GM19455 (cell line): ENCODE data around the gene TRIM10.

Experiments
- ATAC-seq: cut with Tn5 transposase; IDR thresholded peaks from one replicate; pipeline ENCODE4 v1.9.1; 2021; ENCODE audit not compliant: unreplicated experiment

The TRIM10 gene, protein sequence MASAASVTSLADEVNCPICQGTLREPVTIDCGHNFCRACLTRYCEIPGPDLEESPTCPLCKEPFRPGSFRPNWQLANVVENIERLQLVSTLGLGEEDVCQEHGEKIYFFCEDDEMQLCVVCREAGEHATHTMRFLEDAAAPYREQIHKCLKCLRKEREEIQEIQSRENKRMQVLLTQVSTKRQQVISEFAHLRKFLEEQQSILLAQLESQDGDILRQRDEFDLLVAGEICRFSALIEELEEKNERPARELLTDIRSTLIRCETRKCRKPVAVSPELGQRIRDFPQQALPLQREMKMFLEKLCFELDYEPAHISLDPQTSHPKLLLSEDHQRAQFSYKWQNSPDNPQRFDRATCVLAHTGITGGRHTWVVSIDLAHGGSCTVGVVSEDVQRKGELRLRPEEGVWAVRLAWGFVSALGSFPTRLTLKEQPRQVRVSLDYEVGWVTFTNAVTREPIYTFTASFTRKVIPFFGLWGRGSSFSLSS

DNA sequence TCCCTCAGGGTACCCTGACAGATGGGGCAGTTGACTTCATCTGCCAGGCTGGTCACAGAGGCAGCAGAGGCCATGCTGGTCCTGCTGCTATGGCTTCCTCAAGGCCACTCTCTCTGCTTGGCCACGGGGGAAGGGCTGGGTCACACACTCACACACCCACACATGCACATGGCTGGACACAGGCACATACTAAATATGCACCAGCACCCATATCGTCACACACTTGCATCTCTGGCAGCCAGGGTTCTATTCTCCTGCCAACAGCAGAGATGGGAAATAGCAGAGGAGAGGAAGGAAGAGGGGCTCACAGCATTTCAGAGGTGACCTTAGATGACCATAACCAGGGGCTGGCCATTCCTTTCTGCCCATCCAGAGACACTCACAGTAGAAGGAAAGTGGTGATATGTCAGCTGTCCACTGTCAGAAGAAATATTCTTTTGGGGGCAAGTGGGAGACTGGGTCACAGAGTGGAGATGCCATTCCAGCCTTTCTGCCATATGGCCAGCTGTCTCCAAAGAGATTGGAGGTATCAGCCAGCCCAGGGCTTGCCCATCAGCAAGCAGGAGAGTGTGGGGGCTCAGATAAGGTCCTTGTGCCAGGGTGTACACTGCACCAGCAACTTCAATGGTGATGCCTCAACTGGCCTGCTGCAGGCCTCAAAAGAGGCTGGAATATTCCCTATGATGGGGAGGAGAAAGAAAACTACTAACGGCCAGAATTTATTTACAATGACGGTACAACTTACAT lies at the start of gene TRIM10:
TSS of gene TRIM10 (minus strand) at position 427 of the 747 bp plus-strand sequence. CDS start at position 74, 353 bp downstream.
- no peak for ATAC-seq

DNA sequence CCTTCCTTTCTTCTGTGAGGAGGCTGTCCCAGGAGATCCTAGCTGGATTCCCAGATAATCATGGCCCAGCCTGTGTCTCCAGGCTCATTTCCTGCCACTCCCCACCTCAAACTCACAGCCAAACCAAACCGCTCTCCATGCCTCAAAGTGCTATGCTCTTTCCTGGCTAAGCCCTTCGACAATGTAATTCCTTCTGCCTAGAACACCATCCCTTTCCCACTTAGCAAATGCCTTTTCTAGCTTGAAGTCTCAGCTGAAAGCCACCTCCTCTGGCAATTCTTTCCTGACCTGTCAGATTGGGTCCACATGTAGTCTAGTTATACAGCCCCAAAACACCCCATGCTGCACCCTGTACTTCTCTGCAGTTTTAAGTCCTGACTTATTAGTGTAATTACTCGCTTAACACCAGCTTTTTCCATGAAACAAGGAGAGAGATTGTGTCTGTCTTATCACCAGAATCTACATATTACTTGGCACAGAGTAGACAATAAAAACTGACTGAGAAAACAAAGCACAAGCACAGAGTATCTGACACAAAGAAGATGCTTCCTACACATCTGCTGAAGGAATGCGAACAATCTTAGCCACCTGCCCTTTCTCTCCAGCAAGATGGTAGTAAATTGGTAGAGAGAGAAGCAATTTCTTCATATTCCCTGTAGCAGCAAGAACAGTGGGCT lies 46.7 kb upstream of the TRIM10 start:
- ATAC-seq = no peak

DNA sequence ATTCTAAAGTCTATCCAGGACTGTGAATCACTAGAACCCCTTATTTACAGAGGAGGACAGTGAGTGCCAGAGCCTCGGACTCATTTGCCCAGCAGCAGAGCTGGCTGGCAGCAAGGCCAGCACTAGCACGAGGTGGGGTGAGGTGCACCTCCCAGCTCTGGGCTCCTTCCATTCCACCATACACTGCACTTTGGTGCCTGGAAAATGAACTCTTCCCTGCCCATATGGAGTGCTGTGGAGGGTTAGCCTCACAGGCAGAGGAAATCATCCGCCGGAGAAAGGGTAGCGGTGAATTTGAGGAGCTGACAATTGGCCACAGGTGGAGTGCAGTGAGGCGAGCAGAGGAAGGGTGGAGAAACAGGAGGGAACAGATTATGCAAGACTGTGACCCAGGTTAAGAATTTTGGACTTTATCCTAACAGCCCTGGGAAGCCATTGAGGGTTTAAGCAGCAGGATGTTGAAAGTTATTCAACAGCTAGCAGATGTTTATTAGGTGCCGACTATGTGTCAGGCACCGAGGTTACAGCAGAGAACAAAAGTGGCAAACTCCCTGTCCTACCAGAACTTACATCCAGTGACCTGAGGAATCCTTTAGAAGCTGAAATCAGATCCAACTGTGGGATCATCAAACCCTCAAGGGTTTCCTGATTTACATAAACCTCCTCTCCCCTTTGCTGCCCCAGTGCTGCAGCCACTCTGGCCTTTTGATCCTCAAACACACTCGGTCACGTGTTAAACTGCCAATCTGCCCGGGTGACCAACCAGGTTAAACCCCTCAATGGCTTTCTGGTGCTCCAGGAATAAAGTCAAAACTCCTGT lies 46.0 kb upstream of the TRIM10 start:
- no peak for ATAC-seq

DNA sequence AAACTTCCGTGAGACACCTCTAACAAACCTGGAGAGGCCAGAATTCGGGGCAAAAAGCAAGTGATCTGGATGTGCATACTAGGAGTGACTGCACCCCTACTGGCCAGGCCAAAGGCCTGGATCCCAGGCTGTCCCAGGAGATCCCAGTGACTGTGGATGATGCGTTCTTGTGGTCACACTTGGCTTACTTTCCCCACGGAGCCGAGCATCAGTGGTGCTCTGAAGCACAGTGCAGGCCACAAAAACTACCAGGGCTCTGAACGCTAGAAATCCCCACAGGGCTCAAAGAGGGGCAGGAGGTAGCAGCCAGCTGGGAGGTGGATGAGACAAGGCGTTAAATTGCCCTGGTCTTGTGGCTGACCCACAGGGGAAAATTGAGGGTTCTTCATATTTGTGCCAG lies 45.1 kb upstream of the TRIM10 start:
- no peak for ATAC-seq

DNA sequence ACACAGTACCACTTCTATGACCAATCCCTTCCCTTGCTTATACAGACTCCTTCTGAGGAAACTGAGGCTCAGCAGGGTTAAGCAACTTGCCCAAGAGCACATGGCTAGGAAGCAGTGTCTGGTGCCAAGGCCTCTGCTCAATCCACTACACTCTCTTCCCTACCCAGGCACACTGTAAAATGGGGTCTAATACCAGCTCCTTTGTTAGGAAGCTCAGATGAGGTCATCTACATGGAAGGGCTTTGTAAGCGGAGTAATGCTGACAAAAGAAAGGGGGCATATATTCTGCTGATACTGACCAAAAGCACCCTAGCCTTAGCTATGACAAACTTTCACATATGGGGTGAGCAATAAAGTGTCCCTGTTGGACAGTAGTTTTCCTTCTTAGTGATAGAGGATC lies 43.1 kb upstream of the TRIM10 start:
- ATAC-seq = no peak

DNA sequence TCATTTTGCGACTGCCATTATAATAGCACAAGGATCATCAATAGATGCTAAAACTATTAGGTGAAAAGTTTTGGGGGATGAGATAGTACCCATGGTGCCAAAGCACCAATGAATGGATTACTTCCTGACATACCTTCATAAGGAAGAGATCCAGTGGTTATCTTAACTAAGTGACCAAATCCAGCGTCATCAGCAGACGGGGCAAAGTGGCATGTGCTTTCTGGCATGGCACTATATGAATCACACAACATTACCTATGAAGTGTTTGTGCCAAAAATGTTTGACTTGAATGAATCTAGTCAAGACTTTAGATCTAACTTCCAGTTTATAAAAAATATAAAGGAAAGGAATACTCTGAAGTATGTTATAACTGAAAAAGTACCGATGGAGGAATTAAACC lies 41.4 kb upstream of the TRIM10 start:
- ATAC-seq = no peak

DNA sequence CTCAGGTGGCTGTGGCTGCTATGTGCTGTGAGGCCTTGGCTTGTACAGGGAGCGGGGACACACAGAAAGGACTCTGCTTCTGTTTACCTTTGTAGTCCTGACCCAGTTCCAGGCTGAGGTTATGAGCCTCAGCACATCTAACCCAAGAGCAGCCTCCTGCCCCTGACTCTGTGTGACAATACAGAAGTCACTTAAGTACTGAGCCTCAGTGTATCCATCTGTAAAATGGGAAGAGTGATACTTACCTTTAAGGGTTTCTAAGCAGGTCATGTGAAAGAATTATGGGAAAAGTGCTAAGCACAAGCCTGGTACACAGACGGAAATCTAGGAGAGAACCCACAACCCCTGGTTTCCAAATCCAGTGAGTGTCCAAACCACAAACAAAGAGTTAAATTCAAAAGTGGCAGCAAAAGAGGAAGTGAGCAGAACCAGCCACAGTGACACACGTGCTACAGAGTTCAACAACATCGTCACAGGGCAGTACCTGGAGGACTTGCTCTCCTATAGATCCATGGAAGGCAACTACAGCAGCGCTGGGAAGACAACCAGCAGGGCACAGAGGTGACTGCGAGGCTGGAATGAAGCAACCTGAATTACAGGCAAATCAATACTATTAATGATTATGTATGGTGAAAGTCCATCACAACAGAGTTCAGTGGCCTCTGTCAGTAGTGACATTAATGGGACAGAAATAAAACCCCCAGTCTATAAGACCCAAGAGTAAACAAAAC lies 39.7 kb upstream of the TRIM10 start:
- ATAC-seq = no peak

DNA sequence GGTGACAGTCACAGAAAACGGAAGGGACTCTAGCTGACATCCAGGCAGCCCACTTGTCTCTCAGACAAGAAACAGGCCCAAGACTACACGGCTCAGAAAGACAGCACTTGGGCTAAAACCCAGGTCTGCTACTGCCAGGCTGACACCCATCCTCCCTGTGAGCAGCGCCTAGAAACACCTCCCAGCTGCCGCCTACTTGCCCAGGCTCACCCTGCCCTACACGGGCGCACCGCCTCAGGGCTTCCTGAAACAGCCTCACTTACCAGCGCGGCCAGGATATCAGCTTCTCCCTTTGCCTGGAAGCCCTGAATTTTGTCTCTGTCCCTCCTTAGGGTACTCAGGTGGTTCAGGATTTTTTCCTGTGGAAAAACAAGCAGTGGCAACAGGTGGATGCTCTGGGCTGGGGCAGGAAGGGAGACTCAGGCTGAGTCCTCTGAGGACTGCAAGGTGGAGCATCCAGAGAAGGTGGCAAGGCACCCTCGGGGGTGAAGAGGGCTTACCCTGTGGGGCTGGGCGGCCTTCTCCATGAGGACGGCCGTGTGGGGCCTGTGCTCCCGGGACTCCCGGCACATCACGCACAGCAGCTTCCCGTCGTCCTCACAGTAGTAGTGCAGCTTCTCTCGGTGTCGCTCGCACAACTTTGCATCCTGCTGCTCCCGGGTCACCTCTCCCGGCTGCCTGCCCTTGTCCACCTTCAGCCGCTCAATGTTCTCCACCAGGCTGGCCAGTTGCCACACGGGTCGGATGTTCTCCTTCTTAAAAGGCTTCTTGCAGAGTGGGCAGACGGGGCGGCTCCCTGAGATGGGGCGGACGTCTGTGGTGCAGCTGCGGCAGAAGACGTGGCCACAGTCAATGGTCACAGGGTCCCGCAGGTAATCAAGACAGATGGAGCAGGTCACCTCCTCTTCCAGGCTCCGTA lies 37.4 kb upstream of the TRIM10 start:
- ATAC-seq = no peak

DNA sequence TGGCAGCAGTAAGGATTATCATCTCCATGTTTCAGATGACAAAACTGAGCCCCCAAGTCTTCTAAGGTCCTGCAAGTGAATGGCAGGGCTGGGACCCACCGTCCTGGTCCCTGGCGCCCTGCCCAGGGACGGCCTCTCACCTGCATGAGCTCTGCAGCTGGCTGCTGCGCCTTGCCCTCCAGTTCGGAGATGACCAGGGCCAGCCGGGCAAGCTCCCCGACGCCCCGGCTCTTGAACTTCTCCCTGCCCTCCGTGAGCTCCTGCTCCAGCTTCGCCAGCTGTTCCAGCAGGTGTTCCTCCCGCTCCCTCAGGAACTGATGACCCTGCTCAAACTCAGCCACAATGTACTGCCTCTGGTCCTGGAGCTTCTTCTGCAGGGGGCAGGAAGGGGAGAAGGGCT lies 35.4 kb upstream of the TRIM10 start:
- ATAC-seq = no peak

DNA sequence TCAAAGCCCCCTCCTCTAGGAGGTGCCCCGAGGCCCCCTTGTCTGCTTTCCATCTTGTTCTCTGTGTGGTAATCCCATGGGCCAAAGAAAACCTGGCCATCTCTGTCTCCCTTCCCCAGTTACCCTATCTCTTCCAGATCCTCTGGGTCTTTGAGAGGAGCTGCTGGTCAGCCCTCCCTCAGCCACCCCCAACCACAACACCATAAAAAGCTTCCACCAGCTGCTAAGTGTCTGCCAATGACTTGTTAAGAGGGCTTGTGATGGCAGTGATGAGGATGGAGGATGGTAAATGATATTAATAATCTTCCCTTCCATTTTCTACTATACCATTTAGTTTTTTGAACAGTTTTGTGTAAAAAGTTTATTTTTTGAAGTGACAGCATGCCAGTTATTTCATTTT lies 34.9 kb upstream of the TRIM10 start:
- ATAC-seq = no peak

DNA sequence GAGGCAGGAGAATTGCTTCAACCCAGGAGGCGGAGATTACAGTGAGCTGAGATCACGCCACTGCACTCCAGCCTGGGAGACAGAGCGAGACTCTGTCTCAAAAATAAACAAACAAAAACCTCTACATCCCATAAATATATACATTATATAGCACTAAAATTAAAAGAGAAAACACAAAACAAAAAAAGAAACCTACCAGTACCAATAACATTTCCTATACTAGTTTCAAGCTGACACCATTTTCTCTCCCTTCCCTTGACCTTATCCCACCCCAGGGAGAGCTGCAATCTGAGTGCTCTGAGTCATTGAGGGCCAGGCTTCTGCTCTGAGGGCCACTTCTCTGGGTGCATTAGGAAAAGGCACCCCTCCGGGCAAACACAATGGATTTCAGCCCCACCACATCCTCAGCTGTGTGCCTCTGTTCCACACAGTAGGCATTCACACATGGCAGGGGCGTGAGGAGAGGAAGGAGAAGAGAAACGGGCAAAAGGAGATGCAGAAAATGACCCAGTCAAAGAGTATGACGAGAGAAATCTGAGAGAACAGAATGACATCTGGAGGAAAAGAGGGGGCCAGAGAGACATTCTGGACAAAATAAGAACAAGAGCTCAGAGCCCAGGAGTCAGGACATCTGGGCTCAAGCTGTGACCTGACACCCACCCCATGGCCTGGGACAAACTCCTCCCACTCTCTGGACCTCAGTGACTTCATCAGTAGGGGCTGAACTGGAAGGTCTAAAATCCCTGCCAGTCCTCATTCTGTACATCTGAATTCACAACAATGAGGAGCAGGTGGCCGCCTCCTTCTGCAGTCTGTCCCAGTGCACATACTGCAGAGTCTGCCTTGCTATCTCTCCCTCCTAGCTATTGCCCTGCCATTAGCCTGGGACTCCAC lies 34.0 kb upstream of the TRIM10 start:
- no peak for ATAC-seq

DNA sequence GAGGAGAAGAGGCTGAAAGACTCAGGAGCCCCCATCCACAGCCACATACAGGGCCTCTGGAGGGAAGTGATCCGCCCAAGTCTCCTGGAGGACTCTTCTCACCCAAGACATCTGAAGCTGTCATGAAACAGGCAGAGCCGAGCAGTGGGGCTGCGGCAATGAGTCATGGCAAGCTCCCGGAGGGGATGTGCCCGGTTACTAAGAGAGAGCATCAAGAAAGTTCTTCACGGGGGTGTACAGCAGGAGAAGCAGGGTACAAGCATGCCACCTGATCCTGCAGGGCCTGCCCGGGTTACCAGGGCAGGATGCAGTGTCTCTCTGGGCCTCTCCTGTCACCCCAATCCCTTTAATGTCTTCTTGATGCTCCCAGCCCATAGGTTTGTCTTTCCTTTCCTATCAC lies 31.1 kb upstream of the TRIM10 start:
- ATAC-seq = no peak

DNA sequence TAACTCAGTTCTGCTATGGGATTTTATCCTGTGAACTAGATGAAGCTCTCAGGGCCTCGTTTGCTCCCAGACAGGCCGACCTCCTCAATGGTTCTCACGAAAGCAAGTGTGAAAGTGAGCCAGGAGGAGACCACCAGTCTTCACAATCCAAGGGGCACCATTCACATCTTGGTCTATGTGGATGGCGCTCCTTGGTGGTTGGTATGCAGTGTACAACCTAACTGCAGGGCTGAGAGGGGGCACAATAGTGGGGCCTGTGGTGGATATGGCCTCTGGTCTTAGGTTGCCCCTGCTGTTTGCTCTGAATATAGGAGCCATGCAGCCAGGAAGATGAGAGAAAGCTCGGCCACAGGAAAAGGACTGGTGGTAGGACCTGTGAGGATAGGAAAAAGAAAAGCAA lies 27.5 kb upstream of the TRIM10 start:
- no peak for ATAC-seq

DNA sequence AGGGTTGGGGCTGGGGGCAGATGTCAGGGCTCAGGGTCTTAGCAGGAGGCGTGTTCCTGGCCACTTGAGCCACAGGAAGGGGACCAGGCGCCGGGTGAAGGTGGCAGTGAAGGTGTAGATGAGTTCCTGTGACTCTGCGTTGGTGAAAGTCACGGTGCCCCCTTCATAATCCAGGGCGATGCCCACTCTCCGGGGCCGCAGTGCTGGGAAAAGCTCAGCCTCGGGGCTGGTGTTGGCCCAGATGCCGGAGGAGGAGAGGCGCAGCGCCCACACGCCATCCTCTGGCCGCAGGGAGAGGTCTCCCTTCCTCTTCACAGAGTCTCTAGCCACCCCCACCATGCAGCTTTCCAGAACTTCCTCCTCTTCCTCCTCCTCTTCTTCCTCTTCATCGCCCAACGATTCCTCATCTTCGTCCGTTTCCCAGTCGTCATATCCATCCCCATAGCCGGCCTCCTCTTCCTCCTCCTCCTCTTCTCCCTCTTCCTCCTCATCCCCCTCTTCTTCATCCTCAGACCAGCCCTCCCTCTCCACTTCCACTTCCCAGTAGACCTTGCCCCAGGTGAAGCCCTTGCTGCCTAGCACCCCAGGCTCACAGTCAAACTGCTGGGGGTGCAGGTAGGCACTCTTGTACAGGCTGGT lies 25.0 kb upstream of the TRIM10 start:
- no peak for ATAC-seq

DNA sequence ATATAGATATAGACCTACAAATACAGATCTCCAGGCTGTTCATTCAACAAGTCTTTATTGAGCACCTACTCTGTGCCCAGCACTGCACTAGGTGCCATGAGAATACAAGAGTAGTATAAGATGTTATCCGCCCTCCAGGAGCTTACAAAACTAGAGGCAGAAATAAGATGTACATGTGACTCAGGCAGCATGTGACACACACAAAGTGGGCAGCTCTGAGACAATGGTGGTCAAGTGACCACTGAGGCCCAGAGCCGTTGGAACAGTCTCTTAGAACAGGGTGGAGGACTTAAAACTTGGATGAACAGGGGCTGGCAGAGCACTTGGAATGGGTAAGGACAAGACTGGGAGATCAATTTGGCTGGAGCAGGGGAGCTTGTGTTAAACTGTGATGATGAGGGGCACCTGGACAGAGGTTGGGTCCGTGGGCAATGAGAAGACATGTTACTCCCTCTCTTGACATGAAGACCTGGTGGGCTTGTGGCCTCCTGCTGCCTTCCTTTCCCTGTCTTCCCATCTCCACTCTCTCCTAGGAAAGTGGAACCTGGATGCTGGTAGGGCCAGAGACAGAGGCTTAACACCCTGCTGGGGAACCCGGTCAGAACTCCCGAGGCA lies 23.5 kb upstream of the TRIM10 start:
- no peak for ATAC-seq

DNA sequence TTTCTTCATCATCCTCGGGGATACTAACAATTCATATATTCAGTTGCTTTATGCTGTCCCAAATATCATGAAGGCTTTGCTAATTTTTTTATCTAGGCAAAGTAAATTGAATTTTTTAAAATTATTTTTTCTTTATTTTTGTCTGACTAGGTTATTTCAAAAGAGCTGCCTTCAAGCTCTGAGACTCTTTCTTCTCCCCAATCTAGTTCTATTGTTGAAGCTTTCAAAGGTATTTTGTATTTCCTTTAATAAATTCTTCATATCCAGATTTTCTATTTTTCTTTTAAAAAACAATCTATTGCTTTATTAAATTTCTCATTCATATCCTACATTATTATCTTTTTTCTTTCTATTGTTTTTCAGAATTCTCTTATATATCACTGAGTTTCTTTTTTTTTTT lies 19.1 kb upstream of the TRIM10 start:
- no peak for ATAC-seq

DNA sequence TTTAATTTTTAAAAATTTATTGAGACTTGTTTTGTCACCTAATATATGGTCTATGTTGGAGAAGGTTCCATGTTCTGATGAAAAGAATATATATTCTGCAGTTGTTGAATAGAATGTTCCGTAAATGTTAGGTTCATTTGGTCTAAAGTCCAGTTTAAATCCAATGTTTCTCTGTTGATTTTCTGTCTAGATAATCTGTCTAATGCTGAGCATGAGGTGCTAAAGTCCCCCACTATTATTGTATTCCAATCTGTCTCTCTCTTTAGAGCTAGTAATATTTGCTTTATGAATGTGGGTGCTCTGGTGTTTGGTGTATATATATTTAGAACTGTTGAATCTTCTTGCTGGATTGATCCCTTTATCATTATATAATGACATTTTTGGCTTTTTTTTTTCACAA lies 17.8 kb upstream of the TRIM10 start:
- ATAC-seq = no peak
